ENCODE measurements around the gene LONP2. TPM values are rescaled to one million over a fixed set of nuclear protein-coding genes. Genes with fewer than 3 reads are reported as not detected.
A peak's percentile ranks its signal among the peaks of the same experiment; 100 is the strongest.

The LONP2 gene
- total RNA-seq, 1 experiment from 2014 or later, result 46.8 TPM

GRCh38 chr16:48386559-48387312 lies 142.6 kb downstream of the LONP2 start:
- intact Hi-C loops (cut with micrococcal nuclease), result no loop called here
- Histone ChIP-seq H4K20me1 (ENCODE audit: insufficient read depth) (peaks cover 11% of the 10 kb centered on the region; the same call in 1 of the 2 replicates), H3K9ac (ENCODE audit: low read length) (no peak overlapping the region), H3K4me3 (replicated peaks in 1 of 2; ENCODE audit: low read depth in 1 of 2, low read length in 2 of 2) (no peak overlapping the region), H3K27ac (ENCODE audit: low read depth, low read length) (no peak overlapping the region), H3K36me3 (ENCODE audit: control insufficient read depth in 1 of 2, insufficient read depth in 2 of 2, low read length in 2 of 2) (no peaks in the 10 kb centered on the region), H3K27me3 (ENCODE audit: insufficient read depth, low read length) (no peaks in the 10 kb centered on the region), H3K9me3 (ENCODE audit: control insufficient read depth in 1 of 2, insufficient read depth in 1 of 2, low read depth in 1 of 2, low read length in 2 of 2) (no peaks in the 10 kb centered on the region), H3K79me2 (ENCODE audit: insufficient read depth, low read length) (peaks cover 28% of the 10 kb centered on the region), H3K4me1 (ENCODE audit: control insufficient read depth in 1 of 2, insufficient read depth in 2 of 2, low read length in 2 of 2) (peaks cover 13 to 19% of the 10 kb centered on the region in 2 experiments; a peak in 3 of 4 replicates), H2AFZ (ENCODE audit: low read depth, low read length, poor library complexity, severe bottlenecking) (no peak overlapping the region), H3K4me2 (ENCODE audit: low read length) (0 out of 2 replicates have a peak overlapping the region, but pooled peaks have one; percentile 97), H3K9me2 (ENCODE audit: insufficient read depth) (no peaks in the 10 kb centered on the region)
- TF ChIP-seq MAX (IDR thresholded peaks at IDR 0.05) (no peak), JUND (IDR thresholded peaks at IDR 0.05) (no peak), SP1 (IDR thresholded peaks at IDR 0.05; ENCODE audit: low read depth) (no peak), ZBTB33 (IDR thresholded peaks at IDR 0.05; ENCODE audit: extremely low read depth, insufficient replicate concordance, low read length) (no peak), TCF7L2 (IDR thresholded peaks at IDR 0.05; ENCODE audit: borderline replicate concordance, extremely low read depth, insufficient read depth, insufficient read length) (no peak), POLR2AphosphoS5 (IDR thresholded peaks at IDR 0.05; ENCODE audit: low read depth, low read length) (no peak), ELF1 (IDR thresholded peaks at IDR 0.05; ENCODE audit: borderline replicate concordance, low read depth) (no peak), ZFX (IDR thresholded peaks at IDR 0.05) (no peak)
- CTCF ChIA-PET, result no interaction called here
- RAD21 ChIA-PET (ENCODE audit: low non-redundant PET in 1 of 2, low total read pairs in 2 of 2, uncharacterized antibody in 2 of 2, unreplicated experiment in 2 of 2), result no interaction called here
- DNase-seq (ENCODE audit: low read depth, low spot score) (no peak), ATAC-seq (no peak)
- POLR2A ChIA-PET, result no interaction called here
- no TSS peak for BruUV-seq (replicated peaks)

Data from HCT116 (cell line).